Measurements from ENCODE around the gene DIS3L2.
"Not testable (repeated sequence)": the region's sequence is repeated elsewhere in the genome, so short reads cannot be mapped to it uniquely, and the experiment has no call there.

The DIS3L2 gene

DNA sequence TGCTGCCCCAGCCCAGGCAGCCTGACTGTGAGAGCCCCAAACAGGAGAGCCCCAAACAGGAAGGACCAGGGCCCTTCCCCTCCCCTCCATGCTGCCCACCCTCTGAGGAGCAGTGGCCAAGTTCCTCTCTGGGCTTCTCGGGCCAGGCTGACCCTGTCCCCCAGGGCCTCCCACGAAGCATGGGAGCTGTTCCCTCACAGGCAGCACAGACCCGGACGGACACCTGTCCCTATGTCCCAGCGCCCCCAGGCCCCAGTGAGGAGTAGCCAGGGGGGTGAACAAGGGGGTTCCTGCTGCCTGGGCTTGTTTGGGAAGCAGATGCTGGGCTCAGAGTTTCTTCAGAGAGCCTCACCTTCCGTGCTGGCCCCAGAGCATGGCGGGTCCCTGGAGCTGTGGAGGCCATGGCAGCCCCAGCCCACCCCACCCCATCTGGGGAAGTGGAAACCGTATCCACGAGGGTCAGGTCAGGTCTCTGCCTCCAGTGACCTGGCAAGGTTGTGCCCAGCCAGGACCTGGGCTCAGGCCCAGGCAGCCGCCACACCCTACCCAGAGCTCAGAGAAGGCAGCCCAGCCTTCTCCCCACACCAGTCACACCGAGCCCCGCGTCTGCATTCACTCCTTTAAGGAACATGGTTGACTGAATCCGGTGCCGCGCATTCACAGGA lies 376.7 kb downstream of the DIS3L2 start:
- not testable (repeated sequence) for DNase-seq

DNA sequence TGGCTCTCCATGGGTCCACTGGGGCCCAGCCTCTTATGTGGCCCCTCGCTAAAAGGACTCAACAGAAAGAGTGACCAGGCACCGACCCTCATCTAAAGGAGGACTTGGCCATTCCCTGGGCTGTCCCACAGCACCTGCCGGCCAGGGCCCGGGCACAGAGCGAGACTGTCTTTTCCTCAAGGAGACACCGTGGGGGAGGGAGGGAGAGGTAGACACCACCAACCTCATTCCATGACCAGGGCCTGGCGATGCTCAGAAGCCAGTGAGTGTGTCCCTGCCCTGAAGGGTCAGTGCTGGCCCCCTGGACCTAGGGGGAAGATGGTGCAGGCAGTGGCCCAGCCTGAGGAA lies 377.2 kb downstream of the DIS3L2 start:
- DNase-seq, result no peak

DNA sequence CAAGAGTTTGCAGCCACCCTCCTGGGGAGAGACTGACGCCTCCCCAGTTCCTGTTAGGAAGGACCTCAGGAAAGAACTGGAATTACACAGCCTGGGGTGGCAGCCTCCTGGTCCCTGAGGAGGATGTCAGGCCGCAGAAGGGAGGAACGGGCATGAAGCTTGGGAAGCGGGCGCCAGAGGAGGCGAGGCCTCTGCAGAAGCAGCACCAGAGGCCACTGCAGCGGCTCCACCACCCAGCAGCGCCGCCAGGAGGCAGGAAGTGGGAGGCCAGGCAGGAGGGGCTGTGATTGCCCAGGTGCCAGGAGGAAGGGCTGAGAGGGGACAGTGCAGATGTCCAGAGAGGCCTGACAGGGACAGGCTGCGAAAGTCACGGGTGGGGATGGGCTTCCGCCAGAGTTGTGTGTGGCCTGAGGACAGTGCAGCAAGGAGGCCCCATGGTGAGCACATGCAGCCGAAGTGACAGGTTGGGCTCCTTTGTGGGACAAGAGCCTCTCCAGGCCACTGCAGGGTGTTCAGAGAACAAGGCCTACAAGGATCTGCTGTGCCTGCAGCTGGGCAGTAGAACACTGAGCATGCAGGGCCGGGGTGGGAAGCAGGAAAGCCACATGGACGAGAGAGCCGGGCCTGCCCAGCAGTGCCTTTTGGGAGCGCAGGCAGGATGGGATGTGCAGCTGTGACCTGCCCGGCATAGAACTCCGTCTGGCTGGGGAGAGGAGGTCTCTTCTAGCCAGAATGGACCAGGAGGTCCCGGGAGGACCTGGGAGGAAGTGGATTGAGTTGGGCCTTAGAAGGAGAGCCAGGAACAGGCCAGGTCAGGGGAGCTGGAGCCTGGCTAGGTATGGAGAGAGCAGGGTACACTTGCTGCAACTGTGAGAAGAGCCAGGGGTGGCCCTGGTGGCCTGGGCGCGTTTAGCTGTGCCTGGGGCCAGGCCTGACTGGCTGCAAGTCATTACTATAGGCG lies 377.9 kb downstream of the DIS3L2 start:
- DNase-seq, result no peak

DNA sequence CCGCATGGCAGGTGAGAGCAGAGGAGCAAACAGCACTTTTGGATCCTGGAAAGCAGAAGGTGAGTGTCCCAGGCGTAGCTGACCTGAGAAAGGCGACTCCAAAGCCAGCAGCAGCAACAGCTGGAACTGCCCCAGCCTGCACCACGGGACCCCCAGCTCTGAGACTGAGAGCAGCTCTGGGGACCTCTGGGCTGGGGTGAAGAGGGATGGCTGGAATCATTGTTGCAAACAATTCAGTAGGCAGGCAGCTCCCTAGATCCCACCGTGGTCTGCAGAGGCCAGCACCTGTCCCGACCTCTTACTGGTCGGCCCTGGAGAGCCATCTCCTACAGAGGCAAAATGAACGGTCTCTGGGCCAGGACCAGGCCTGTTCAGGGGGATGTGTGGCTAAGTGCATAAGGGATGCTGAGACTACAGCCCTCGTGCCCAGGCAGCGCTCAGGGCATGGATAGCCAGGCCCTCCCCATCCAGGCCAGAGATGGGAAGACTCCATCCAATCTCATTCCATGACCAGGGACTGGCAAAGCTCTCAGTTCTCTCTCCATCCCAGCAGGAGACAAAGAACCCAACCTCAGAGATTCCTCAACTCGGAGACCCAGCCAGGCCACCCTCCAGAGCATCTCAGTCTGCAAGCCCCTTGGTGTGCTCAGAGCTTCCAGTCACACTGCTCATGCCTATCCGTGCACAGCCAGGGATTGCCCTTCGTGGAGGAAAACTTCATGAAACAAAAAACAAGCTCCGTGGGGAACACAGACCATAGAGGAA lies 378.8 kb downstream of the DIS3L2 start:
- DNase-seq, result no peak

DNA sequence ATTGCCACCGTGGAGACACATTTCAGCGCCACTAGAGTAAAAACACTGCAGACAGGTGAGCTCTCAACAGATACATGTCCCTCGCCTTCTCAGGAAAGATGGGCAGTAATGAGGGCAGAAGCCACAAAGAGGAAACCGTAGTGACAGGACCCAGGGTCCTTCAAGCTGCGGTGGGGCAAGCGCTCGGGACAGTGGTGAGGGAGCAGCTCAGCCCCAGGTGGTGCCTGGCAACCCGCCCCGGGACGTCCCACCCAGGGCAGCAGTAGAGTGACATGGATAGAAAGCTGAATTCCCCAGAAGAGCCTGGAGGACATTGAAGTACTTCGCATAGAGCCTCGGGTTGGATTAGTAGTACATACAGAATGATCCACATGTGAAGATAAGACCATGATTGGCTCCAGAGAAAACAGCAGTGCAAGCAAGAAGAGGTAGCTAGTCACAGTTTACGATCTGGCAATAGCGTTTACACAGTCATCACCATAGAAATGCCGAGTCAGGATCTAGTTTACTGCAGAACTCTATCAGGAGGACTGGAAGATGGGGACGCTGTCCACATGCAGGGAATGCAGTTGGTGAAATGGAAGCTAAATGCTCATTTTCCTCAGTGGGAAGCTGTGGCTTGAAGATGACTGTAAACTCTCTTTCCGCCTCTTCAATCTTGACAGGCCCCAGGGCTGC lies 379.7 kb downstream of the DIS3L2 start:
- DNase-seq, result no peak

DNA sequence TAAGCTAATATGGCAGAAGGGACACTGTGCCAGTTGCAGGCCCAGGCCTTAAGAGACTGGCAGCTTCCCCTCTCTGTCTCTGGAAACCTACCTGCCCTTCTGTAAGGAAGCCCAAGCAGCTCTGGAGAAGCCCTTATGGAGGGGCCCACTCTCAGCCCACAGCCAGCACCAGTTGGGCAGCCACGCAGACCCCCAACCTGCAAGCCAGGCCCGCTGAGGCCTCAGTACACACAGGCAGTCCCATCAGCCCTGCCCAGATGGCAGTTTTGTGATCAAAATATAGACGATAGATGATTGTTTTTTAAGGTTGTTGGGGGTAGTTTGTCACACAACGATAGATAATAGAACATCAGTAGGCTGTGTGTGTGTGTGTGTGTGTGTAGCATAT lies 380.2 kb downstream of the DIS3L2 start:
- no peak for DNase-seq

DNA sequence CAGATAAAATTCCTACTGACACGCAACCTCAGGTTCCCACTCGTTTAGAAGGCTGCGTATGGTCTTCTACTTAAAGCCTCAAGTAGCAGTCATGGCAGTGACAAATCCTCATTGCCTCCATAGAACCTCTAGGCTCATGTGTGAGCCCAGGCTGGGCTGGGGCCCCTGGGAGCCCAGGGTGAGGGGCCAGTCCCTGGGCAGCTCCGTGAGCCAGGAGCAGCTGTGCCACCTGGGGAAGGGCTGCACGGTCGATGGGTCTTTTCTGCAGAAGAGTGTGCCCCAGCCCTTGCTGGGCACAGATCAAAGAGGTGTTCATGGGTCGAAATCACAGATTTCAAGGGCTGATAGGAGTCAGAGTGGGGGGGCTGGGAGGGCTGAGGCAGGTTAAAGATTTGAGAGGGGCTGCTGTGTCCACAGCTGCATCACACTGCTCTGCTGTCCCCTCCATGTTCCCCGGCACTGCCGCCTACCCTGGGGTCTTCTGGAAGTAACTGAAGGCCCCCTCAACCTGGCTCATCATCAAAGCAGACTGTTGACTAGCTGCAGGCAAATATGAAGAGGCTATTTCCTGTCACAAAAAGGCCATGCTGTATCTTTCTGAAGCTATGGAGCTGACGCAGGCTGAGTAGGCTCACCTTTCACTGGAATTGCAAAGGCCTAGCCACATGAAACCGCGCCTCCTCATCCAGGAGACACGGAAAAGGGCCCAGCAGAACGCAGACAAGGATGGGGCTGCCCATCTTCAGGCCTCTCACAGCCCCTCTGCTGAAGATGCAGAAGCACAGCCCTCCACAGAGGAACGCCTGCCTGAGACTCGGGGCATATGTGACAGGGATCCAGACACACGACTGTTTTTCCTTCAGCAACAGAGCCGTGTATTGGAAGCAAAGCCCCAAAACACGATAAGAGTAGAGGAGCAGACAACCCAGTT lies 381.4 kb downstream of the DIS3L2 start:
- no peak for DNase-seq

DNA sequence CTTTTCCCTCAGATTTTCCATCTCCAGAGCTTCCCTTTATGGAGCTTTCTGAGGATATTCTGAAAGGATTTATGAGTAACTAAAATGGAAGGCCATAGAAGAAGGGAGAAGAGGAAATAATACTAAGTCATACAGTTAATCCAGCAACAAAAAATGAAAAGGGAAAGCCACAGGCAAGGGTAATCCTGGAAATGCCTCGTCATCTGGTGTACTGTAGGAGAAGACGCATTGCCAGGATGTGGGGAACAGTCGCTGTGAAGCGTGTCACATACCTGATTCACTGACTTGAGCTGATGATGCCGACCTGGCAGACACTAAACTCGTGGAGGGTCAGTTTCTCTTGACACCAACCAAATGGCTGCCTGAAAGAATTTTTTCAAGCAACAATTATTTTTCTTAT lies 382.3 kb downstream of the DIS3L2 start:
- DNase-seq, result no peak

DNA sequence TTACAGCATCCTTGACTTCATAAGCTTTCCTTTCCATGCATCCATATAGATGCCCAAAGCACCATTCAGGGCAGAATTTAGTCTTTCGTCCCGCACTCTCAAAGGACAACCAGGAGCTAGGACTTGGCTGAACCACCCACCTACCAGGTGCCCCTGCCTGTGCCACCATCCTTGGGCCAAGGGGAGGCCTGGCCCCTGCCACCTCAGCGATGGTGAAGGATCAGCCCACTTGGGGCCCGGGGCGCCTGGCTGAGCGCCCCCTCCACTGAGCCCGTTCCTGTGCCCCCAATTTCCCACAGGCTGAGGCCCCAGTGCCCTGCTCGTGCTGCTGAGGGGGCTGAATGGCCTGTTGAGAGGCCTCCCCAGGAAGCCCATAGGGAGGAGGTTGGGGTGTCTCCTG lies 383.7 kb downstream of the DIS3L2 start:
- no peak for DNase-seq

DNA sequence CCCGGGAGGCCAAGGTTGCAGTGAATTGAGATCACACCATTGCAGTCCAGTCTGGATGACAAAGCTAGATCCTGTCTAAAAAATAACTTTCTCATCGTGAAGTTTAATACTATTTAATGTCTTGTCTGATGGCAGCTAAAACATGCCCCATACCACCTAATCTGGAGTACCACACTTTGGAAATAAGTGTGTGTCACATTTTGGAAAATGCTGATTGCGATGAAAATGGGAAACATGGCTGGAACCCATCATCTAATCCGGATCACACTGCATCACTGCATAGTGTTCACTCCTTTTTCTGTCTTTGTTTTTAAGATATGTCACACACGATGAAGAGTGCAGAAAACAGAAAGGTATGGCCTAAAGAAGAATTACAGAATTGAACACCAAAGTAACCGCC lies 385.9 kb downstream of the DIS3L2 start:
- no peak for DNase-seq

DNA sequence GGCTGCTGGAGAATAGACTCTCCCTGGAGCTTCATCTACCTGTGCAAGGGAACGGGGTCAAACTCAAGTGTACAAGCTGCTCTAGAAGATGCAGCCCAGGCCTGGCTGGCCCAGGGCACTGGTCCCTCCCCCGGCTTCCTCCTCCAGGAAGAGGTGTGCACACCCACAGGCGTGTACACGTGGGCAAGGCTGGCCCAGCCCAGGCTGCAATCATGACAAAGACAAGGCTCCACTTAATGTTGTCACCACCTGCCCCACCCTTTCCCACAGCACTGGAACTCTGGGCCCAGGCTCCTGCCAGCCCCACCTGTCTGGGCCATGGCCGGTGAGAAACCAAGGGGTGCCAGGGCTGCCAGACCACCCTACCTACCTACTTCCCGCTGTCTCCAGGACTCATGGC lies 387.4 kb downstream of the DIS3L2 start:
- DNase-seq, result no peak

DNA sequence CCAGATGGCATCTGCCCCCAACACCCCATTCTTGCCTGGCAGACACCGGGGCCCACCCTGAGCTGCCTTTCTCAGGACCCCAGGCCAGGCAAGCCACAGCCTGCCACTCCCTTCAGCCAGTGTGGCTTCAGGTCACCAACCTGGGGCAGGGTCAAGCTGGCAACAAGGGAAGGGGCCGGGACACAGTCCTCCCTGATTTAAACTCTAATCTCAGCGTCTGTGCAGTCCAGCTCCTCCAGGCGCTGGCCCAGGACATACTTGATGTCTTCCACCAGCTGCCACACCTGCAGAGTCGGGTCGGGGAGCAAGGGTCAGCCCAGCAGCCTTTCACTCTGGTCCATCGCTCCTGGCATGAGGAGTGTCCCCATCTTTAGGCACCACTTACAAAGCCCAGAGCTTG lies 388.0 kb downstream of the DIS3L2 start:
- no peak for DNase-seq

DNA sequence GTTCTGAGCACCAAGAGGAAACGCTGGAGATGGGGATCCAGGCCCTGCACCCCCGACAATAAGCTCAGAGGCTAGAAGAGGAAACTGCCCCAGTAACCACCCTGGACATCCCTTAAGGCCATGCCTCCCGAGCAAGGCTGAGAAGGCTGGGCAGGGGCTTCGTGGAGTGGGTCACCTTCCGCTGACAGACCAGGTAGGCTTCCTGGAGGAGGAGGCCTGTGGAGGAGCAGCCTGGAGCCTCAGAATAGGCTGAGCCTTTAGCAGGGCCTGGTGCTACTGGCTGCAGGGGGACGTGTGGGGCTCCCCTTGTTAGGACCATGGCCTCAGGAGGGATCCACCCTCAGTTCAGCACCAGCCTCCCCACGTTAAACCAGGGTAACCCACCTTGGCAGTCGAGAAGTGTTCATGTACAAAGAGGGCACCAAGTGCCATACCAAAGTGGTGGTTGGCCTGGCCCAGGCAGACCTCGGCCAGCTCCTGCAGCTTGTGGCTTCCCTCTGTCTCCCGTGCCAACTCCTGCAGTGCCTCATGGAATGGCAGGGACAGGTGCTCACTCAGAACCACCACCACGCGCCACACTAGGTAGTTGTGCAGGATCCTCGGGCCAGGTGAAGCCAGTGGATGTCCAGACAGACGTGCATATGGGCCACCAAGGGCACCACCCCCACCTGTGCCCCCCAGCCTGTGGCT lies 388.6 kb downstream of the DIS3L2 start:
- no peak for DNase-seq

DNA sequence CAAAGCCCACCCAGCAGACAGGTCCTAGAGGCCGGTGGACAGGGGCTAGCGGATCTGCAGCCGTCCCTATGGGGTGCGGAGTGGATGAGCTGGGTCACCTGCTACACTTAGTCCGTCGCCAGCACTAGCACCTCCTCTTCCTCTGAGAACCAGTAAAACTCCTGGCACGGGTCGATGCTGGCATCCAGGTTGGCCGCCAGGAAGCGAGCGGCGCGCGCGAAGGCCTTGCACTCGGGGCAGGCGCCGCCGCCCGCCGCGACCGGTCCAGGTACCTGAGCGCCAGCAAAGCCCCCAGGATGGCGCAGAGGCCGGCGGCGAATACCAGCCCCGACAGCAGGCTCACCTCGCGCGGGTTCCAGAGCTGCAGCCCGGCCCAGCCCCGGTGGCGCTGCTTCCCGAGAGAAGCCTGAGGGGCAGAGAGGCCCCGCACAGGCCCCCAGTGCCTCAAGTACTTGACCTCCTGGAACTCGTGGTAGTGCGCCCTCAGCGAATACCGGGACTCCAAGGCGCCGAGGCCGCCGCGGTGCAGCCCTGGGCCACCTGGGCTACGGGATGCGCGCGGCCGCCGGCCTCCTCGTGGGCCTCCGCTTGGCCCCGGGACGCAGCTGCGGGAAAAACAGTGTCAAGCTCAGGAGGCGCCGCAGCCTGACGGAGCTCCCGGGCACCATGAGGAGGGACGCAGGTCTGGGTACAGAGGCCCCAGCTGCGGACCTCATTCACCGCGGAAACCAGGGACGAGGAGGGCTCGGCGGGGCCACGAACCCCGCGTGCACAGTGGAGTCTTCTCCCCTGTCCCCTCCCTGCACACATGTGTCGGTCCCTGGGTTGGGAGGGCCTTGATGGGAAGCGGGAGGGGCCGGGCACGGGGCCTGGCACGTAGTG lies 389.5 kb downstream of the DIS3L2 start:
- no peak for DNase-seq

DNA sequence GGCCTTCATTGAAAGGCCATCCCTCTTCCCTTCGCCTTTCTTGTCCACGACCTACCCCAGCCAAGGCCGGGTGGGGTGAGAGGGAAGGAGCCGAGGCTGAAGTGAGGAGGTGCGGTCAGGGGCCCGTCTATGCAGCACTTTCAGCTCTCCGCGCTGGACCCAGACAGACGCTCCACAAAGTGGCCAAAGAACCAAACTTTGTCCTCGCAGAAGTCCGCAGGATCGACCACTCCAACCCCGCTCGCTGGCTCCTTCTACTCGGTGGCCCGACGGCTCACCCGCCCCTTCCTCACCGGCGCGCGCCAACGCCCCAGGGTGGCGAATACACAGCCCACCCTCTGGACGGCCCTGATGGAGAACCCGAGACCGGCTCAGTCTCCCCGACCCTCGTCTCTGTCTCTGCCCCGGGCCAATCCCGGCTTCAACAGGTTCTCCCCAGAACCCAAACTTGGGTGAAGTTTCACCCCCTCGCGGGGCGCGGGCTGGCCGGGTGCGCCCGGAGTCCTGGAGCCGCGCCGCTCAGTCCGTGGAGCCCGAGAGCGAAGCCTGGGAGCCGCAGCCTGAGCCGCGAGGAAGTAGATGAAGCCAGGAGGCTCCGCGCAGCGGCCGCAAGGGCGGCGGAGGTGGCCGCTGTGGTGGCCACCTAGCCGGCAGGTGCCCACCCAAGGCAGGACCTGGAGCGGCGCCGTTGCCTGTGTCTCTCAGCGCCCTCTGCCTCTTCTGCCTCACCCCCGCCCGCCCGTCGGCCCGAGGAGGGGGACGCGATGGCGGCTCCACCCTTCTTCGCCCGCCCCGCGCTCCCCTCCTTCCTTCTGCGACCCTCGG lies 390.4 kb downstream of the DIS3L2 start:
- no peak for DNase-seq

DNA sequence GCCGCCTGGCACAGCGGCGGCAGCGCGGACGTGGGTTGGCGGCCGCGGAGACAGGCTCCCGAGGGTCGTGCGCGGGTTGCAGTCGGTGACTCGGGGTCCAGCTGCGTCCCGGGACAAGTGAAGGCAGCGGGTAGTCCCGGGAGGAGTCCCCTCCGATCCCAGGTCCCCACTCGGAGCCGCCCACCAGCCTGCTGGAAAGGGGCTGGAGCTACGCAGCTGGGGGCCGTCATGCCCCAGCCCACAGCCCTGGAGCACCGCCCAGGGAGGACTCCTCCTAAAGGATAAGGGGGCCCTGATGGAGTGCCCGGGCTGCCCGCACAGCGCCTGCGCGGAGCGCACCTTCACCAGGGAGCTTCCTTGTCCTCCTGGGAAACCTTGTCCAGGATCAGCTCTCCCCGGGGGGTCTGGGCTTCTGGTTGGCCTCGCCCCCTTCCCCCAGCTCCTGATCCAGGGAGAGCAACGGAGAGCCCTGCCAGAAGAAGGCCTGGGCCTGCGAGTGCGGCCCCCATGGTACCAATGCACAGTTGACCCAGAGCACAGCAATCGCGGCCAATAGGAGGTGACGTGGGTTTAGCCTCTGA lies 391.1 kb downstream of the DIS3L2 start:
- DNase-seq, result no peak

DNA sequence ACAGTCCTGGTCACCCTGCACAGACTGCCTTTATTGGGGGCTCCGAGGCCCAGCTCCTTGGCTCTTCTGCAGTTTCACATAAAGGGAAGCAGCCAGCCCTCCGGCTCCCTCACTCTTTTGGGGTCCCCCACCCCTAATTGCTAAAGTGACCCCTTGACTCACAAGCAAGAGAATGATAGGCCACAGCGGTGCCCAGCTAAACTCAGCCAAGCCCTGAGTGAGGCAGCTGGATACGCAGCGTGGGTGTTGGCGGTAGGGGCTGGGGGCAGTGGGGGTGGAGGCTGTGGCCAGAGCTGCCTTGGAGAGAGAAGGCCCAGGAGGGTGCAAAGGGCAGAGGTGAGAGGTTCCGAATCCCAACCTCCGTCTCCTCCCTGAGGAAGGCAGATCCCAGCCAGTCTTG lies 391.6 kb downstream of the DIS3L2 start:
- no peak for DNase-seq

DNA sequence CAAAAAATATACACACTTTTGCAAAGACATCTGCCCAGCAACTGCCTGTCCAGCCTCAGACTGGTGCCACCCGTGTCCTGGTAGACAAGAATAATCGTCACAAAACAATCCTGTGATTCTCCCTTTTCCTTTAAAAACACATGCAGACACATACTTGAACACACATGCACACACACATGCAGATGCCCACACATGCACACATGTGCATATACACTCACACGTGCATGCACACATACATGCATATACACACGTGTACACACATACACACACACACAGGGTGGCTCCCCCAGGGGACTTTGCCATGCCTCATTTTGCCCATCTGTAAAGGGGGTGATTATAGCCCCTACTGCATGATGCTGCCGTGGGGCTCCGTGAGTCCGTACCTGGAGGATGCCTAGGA lies 392.1 kb downstream of the DIS3L2 start:
- DNase-seq, result no peak

DNA sequence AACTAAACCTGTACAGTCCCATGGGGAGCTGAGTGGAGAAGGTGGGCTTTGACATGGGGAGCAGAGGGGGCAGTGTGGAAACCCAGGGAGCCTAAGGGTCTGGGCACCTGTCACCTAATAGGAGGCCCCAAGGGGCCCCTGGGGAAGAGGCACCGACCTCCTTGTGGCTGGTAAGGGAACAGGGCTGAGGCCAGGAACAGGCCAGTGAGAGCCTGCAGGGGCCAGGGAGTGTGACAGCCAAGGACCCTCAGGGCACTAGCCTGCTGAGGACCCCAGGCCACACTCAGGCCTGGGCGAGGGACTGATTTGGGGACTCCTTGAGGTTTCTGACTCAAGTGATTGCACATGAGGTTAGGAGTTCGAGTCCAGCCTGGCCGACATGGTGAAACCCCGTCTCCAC lies 392.6 kb downstream of the DIS3L2 start:
- no peak for DNase-seq

All from fibroblast of skin of back (primary cell).